ENCODE results near the gene NCS1.

Gene NCS1

GRCh38 chr9:130286072-130286770 is 114.0 kb downstream of the NCS1 start:
- H4K20me1 ChIP-seq: 0 out of 22 replicates have a peak, but pooled peaks cover 0 to 8% (median 0%) of the 10 kb centered on the region in 11 experiments
- H3K4me1 ChIP-seq: no peaks in the 10 kb centered on the region
- no peak overlapping the region for H3K9ac ChIP-seq
- no peak overlapping the region for H3K4me2 ChIP-seq
- no peak for TF ChIP-seq Cebpa-rat (IDR thresholded peaks at IDR 0.05)
- H3K36me3 ChIP-seq: no peaks in the 10 kb centered on the region
- no peaks in the 10 kb centered on the region for H3K27me3 ChIP-seq
- no peaks in the 10 kb centered on the region for H3K9me3 ChIP-seq (replicated peaks in 1 of 11)
- H3K4me3 ChIP-seq: no peak overlapping the region
- no peak overlapping the region for H3K27ac ChIP-seq
